Endothelial cell (in vitro differentiated cells): Measurements from ENCODE around the gene RAB1A. TPM values are rescaled to one million over a fixed set of nuclear protein-coding genes. Genes with fewer than 3 reads are reported as not detected.
"Not testable (repeated sequence)": the region's sequence is repeated elsewhere in the genome, so short reads cannot be mapped to it uniquely, and the experiment has no call there.

Experiments used
- DNase-seq: peaks from one replicate; pipeline ENCODE4 v3.0.0; 2021; ENCODE audit warnings: low spot score
- H3K27ac Mint-ChIP-seq: one replicate; pipeline ENCODE4 v1.8.0; 2021; ENCODE audit warnings: mixed read lengths, inconsistent platforms; ENCODE audit not compliant: unreplicated experiment
- H3K27me3 Mint-ChIP-seq: one replicate; pipeline ENCODE4 v1.8.0; 2021; ENCODE audit warnings: mild to moderate bottlenecking, moderate library complexity, mixed read lengths, inconsistent platforms; ENCODE audit not compliant: unreplicated experiment
- H3K36me3 Mint-ChIP-seq: one replicate; pipeline ENCODE4 v1.8.0; 2021; ENCODE audit warnings: mild to moderate bottlenecking, low read depth, mixed read lengths, inconsistent platforms; ENCODE audit not compliant: unreplicated experiment
- H3K4me1 Mint-ChIP-seq: one replicate; pipeline ENCODE4 v1.8.0; 2021; ENCODE audit warnings: mild to moderate bottlenecking, mixed read lengths, inconsistent platforms; ENCODE audit not compliant: unreplicated experiment
- H3K4me3 Mint-ChIP-seq: one replicate; pipeline ENCODE4 v1.8.0; 2021; ENCODE audit warnings: mild to moderate bottlenecking, mixed read lengths, inconsistent platforms; ENCODE audit not compliant: unreplicated experiment
- H3K9me3 Mint-ChIP-seq: one replicate; pipeline ENCODE4 v1.8.0; 2021; ENCODE audit warnings: mixed read lengths, inconsistent platforms; ENCODE audit not compliant: unreplicated experiment
- total RNA-seq: library from RNA; stranded (reverse); fragmentation: NEBNext Ultra II Directional; extraction: Animal tissue kit (Norgen Biotek cat#: 25700); gene quantifications from one replicate; pipeline ENCODE4 v1.2.1, GENCODE V29; 2021; ENCODE audit not compliant: unreplicated experiment
- TF ChIP-seq, protein P1 (sequence below): fragments of 200-600 bp; sonication (generic); IDR thresholded peaks from one replicate; pipeline ENCODE4 v1.5.0; 2021; ENCODE audit warnings: antibody characterized with exemption; ENCODE audit not compliant: unreplicated experiment

RAB1A gene
- total RNA-seq, 1 donor from 2014 or later, result 160 TPM

DNA sequence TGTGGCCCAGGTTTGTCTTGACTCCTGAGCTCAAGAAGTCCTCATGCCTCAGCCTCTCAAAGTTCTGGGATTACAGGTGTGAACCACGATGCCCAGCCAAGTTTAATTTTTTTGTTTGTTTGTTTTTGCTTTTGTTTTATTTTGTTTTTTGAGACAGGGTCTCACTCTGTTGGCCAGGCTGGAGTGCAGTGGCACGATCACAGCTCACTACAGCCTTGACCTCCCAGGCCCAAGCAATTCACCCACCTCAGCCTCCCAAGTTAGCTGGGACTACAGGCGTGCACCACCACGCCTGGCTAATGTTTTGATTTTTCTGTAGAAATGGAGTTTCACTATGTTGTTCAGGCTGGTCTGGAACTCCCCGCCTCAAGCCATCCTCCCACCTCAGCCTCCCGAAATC is 29.4 kb upstream of the RAB1A start:
- no peaks in the 10 kb centered on the region for H3K36me3 Mint-ChIP-seq
- TF ChIP-seq, protein P1, sequence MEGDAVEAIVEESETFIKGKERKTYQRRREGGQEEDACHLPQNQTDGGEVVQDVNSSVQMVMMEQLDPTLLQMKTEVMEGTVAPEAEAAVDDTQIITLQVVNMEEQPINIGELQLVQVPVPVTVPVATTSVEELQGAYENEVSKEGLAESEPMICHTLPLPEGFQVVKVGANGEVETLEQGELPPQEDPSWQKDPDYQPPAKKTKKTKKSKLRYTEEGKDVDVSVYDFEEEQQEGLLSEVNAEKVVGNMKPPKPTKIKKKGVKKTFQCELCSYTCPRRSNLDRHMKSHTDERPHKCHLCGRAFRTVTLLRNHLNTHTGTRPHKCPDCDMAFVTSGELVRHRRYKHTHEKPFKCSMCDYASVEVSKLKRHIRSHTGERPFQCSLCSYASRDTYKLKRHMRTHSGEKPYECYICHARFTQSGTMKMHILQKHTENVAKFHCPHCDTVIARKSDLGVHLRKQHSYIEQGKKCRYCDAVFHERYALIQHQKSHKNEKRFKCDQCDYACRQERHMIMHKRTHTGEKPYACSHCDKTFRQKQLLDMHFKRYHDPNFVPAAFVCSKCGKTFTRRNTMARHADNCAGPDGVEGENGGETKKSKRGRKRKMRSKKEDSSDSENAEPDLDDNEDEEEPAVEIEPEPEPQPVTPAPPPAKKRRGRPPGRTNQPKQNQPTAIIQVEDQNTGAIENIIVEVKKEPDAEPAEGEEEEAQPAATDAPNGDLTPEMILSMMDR, result no peak
- H3K27me3 Mint-ChIP-seq, result peaks cover 1% of the 10 kb centered on the region
- H3K27ac Mint-ChIP-seq, result no peak overlapping the region
- H3K9me3 Mint-ChIP-seq, result no peaks in the 10 kb centered on the region
- no peak overlapping the region for H3K4me3 Mint-ChIP-seq
- peaks cover 13% of the 10 kb centered on the region for H3K4me1 Mint-ChIP-seq
- no peak for DNase-seq

GRCh38 chr2:65158557-65158956 is 28.7 kb upstream of the RAB1A start:
- Mint-ChIP-seq H3K27me3 (peaks cover 1% of the 10 kb centered on the region), H3K9me3 (no peaks in the 10 kb centered on the region), H3K36me3 (no peaks in the 10 kb centered on the region), H3K4me1 (peaks cover 10% of the 10 kb centered on the region), H3K27ac (no peak overlapping the region), H3K4me3 (no peak overlapping the region)
- TF ChIP-seq, protein P1, result no peak
- no peak for DNase-seq

- H3K9me3 Mint-ChIP-seq, H3K27me3 Mint-ChIP-seq, H3K36me3 Mint-ChIP-seq, H3K4me3 Mint-ChIP-seq, DNase-seq, H3K27ac Mint-ChIP-seq, H3K4me1 Mint-ChIP-seq: not testable (repeated sequence)
Observed at GRCh38 chr2:65157856-65158255, 27.9 kb upstream of the RAB1A start.

- H3K27ac Mint-ChIP-seq, result no peak overlapping the region
- H3K4me3 Mint-ChIP-seq, result no peak overlapping the region
- H3K27me3 Mint-ChIP-seq, result peaks cover 3% of the 10 kb centered on the region
Observed at GRCh38 chr2:65156041-65156440, 26.1 kb upstream of the RAB1A start.

GRCh38 chr2:65153515-65153914 is 23.6 kb upstream of the RAB1A start:
- Mint-ChIP-seq H3K4me3 (no peak overlapping the region), H3K9me3 (no peaks in the 10 kb centered on the region), H3K27ac (no peak overlapping the region), H3K36me3 (peaks cover 4% of the 10 kb centered on the region), H3K27me3 (peaks cover 2% of the 10 kb centered on the region), H3K4me1 (peaks cover 7% of the 10 kb centered on the region)
- TF ChIP-seq, protein P1, result no peak
- DNase-seq, result no peak

More at GRCh38 chr2:65156041-65156440, 26.1 kb upstream of the RAB1A start:
- Mint-ChIP-seq H3K36me3 (peaks cover 4% of the 10 kb centered on the region), H3K4me1 (peaks cover 13% of the 10 kb centered on the region), H3K9me3 (no peaks in the 10 kb centered on the region)
- no peak for DNase-seq
- TF ChIP-seq, protein P1, result no peak

DNA sequence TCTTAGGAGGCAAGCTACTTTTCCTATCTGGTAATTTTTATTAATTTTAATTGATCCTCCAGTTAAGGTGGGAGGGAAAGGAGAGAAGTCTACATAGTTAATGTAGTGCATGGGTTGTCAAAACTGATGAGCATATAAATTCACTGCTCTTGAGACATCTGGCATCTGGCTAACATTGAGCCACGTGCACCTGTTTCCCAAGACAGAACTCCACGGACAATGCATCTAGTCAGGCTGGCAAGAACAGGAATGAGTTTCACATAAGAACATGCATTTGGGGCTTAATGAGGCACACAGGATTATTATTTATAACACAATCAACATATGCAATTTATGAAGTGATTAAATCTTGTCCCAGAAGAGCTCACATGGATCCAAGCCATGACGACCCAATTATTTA is 16.2 kb upstream of the RAB1A start:
- peaks cover 3% of the 10 kb centered on the region for H3K4me1 Mint-ChIP-seq
- no peak overlapping the region for H3K4me3 Mint-ChIP-seq
- no peaks in the 10 kb centered on the region for H3K9me3 Mint-ChIP-seq
- no peaks in the 10 kb centered on the region for H3K36me3 Mint-ChIP-seq
- TF ChIP-seq, protein P1, result no peak
- DNase-seq, result no peak
- no peak overlapping the region for H3K27ac Mint-ChIP-seq
- no peaks in the 10 kb centered on the region for H3K27me3 Mint-ChIP-seq
